ENCODE results near the gene SLC4A1. TPM values are rescaled to one million over a fixed set of nuclear protein-coding genes. Genes with fewer than 3 reads are reported as not detected.

The SLC4A1 gene
- total RNA-seq (not detected in 2 replicates), polyA plus RNA-seq (not detected in 2 replicates)

GRCh38 chr17:44267818-44268490 is at the start of gene SLC4A1:
SLC4A1 (minus strand) TSS chr17:44268135; CDS start chr17:44262866, 5,269 bp downstream.
- Histone ChIP-seq H3K79me2 (no peaks in the 10 kb centered on the region), H3K27me3 (no peaks in the 10 kb centered on the region), H4K20me1 (ENCODE audit: insufficient read depth, poor library complexity, severe bottlenecking) (no peaks in the 10 kb centered on the region), H3K4me2 (no peak within 1 kb of the TSS), H2AFZ (no peak within 1 kb of the TSS), H3K9me2 (replicated peaks; ENCODE audit: insufficient read depth) (no peaks in the 10 kb centered on the region), H3K36me3 (replicated peaks; ENCODE audit: insufficient read depth, low read depth) (no peaks in the 10 kb centered on the region), H3K27ac (no peak within 1 kb of the TSS), H3K4me3 (no peak within 1 kb of the TSS), H3K9me3 (ENCODE audit: low read depth) (no peaks in the 10 kb centered on the region), H3K4me1 (ENCODE audit: insufficient read depth) (no peaks in the 10 kb centered on the region)
- TF ChIP-seq EZH2phosphoT487 (IDR thresholded peaks at IDR 0.05; ENCODE audit: low read depth, severe bottlenecking, unreplicated experiment) (no peak), EZH2 (IDR thresholded peaks at IDR 0.05; ENCODE audit: borderline replicate concordance) (no peak), CTCF (IDR thresholded peaks at IDR 0.05; ENCODE audit: poor library complexity) (no peak)
- WGBS (ENCODE audit: low lambda C conversion rate, missing lambda C conversion rate), result 72% methylated on average over 5 of the region's 14 CpGs
- DNase-seq (ENCODE audit: low spot score), result no peak

- H3K79me2 ChIP-seq, result no peaks in the 10 kb centered on the region
- no peaks in the 10 kb centered on the region for H3K9me3 ChIP-seq (ENCODE audit: low read depth)
- no peak overlapping the region for H3K4me3 ChIP-seq
- no peaks in the 10 kb centered on the region for H4K20me1 ChIP-seq (ENCODE audit: insufficient read depth, poor library complexity, severe bottlenecking)
- no peak overlapping the region for H2AFZ ChIP-seq
- H3K27me3 ChIP-seq, result peaks cover 44% of the 10 kb centered on the region
- H3K4me2 ChIP-seq, result no peak overlapping the region
- DNase-seq (ENCODE audit: low spot score), result no peak
- H3K36me3 ChIP-seq (replicated peaks; ENCODE audit: insufficient read depth, low read depth), result no peaks in the 10 kb centered on the region
- H3K27ac ChIP-seq, result no peak overlapping the region
- TF ChIP-seq CTCF (IDR thresholded peaks at IDR 0.05; ENCODE audit: poor library complexity), result no peak
- no peak for TF ChIP-seq EZH2phosphoT487 (IDR thresholded peaks at IDR 0.05; ENCODE audit: low read depth, severe bottlenecking, unreplicated experiment)
- no peak for TF ChIP-seq EZH2 (IDR thresholded peaks at IDR 0.05; ENCODE audit: borderline replicate concordance)
- 96% methylated on average over 6 of the region's 6 CpGs for WGBS (ENCODE audit: low lambda C conversion rate, missing lambda C conversion rate)
- no peaks in the 10 kb centered on the region for H3K9me2 ChIP-seq (replicated peaks; ENCODE audit: insufficient read depth)
- H3K4me1 ChIP-seq (ENCODE audit: insufficient read depth), result peaks cover 3% of the 10 kb centered on the region
Measured at GRCh38 chr17:44317545-44317944, 49.6 kb upstream of the SLC4A1 start.

GRCh38 chr17:44315760-44316731 is 48.1 kb upstream of the SLC4A1 start:
- DNase-seq (ENCODE audit: low spot score), result no peak
- no peaks in the 10 kb centered on the region for H3K9me2 ChIP-seq (replicated peaks; ENCODE audit: insufficient read depth)
- peak overlapping the region; percentile 87 for H3K4me2 ChIP-seq
- peak; percentile 47 for TF ChIP-seq EZH2 (IDR thresholded peaks at IDR 0.05; ENCODE audit: borderline replicate concordance)
- no peak for TF ChIP-seq CTCF (IDR thresholded peaks at IDR 0.05; ENCODE audit: poor library complexity)
- no peak overlapping the region for H2AFZ ChIP-seq
- no peaks in the 10 kb centered on the region for H3K9me3 ChIP-seq (ENCODE audit: low read depth)
- WGBS (ENCODE audit: low lambda C conversion rate, missing lambda C conversion rate), result 6% methylated on average over 37 of the region's 38 CpGs
- no peaks in the 10 kb centered on the region for H3K79me2 ChIP-seq
- H3K4me3 ChIP-seq, result no peak overlapping the region
- H3K27ac ChIP-seq, result no peak overlapping the region
- peaks cover 44% of the 10 kb centered on the region for H3K27me3 ChIP-seq
- H3K4me1 ChIP-seq (ENCODE audit: insufficient read depth), result peaks cover 3% of the 10 kb centered on the region
- no peaks in the 10 kb centered on the region for H3K36me3 ChIP-seq (replicated peaks; ENCODE audit: insufficient read depth, low read depth)
- no peaks in the 10 kb centered on the region for H4K20me1 ChIP-seq (ENCODE audit: insufficient read depth, poor library complexity, severe bottlenecking)
